Heart right ventricle (tissue), 16 donors: ENCODE data around the gene TRABD2B. TPM values are rescaled to one million over a fixed set of nuclear protein-coding genes. Genes with fewer than 3 reads are reported as not detected.

ENCODE experiments used
- ATAC-seq, 8 donors: fragments of 200-7000 bp; cut with Tn5 transposase; one replicate each; pipeline ENCODE4 v1.9.1; 2020; ENCODE audit warnings: mild to moderate bottlenecking in 8 of 8, moderate library complexity in 8 of 8, moderate number of reproducible peaks in 1 of 8
- DNase-seq, 2 donors: peaks; one replicate each; pipeline ENCODE4 v3.0.0-alpha.2; 2020
- H3K27ac ChIP-seq, 10 donors: fragments of 200-600 bp; sonication (generic) in 2 of 10; one replicate each; pipeline versions ENCODE4 v1.5.0 to v1.8.0; 2020 to 2022; ENCODE audit warnings: mild to moderate bottlenecking in 3 of 10
- H3K27me3 ChIP-seq, 7 donors: fragments of 200-600 bp; one replicate each; pipeline ENCODE4 v1.8.0; 2021 to 2022; ENCODE audit warnings: mild to moderate bottlenecking in 2 of 7
- H3K36me3 ChIP-seq, 9 donors: fragments of 200-600 bp; sonication (generic) in 1 of 9; one replicate each; pipeline versions ENCODE4 v1.5.0 to v1.8.0; 2020 to 2022; ENCODE audit warnings: mild to moderate bottlenecking in 2 of 9
- H3K4me1 ChIP-seq, 9 donors: fragments of 200-600 bp; sonication (generic) in 1 of 9; one replicate each; pipeline versions ENCODE4 v1.5.0 to v1.8.0; 2020 to 2022; ENCODE audit warnings: mild to moderate bottlenecking in 4 of 9
- H3K4me3 ChIP-seq, 10 donors: fragments of 200-600 bp; sonication (generic) in 2 of 10; one replicate each; pipeline versions ENCODE4 v1.5.0 to v1.8.0; 2020 to 2022; ENCODE audit warnings: mild to moderate bottlenecking in 7 of 10, moderate library complexity in 2 of 10
- H3K9me3 ChIP-seq, 11 donors: fragments of 200-600 bp in 10 of 11; sonication (generic) in 2 of 11; one replicate each; pipeline versions ENCODE4 v1.5.0 to v1.8.0; 2013 to 2022; ENCODE audit warnings: mild to moderate bottlenecking in 2 of 11, control low read depth in 1 of 11, moderate library complexity in 1 of 11
- CTCF ChIP-seq, 9 donors: fragments of 200-600 bp; sonication (generic) in 2 of 9; IDR thresholded peaks; one replicate each; pipeline versions ENCODE4 v1.5.0 to v1.8.0; 2021 to 2022; ENCODE audit warnings: antibody characterized with exemption in 9 of 9, mild to moderate bottlenecking in 5 of 9, moderate library complexity in 1 of 9
- WGBS, 2 donors: extraction: QIAGEN DNeasy Blood & Tissue Kit; methylation state at CpG; one replicate each; pipeline ENCODE4 v1.1.7; 2013; ENCODE audit warnings: inconsistent platforms in 1 of 2; 5-methylcytosine and 5-hydroxymethylcytosine counted together
- intact Hi-C, 10 donors: fragments of 100-400 bp; cut with DNase I; formaldehyde crosslinking; loops; one replicate each; pipeline versions ENCODE4 v1.11.1 to v1.14.2; 2022
- polyA plus RNA-seq, 2 donors: library from polyadenylated mRNA; stranded (reverse); fragments of 200-250 nt; gene quantifications; one replicate each; pipeline ENCODE4 v1.2.3, GENCODE V29; 2013
- total RNA-seq, 10 donors: library from RNA; stranded (reverse); fragmentation: NEBNext Ultra II Directional in 3 of 10; extraction: Animal tissue kit (Norgen Biotek cat#: 25700) in 3 of 10; gene quantifications; one replicate each; pipeline versions ENCODE4 v1.2.1 to v1.2.4, GENCODE V29; 2021 to 2023
- donor health status: Arrhythmogenic right ventricular cardiomyopathy.
- donor health status: ischemic (EF 13 %, LVEDD 7.1; RV severe dilation, severe dysfunction).
- donor health status: healthy with polysubstance abuse.
- donor health status: DM: no; HTN: yes; CAD: no.
- donor health status: DM: no; HTN: no; CAD: no.
- donor health status: ischemic (EF 25% LVEDD 6.9; RV normal size, moderate dysfunction).
- donor health status: ischemic (EF 25% LVEDD 5.7; RV mildly dilated, moderate dysfunction).
- donor health status: healthy.
- donor health status: DM: yes; HTN: yes; CAD: no.
- donor health status: Ischemic cardiomyopathy.
- donor health status: ischemic (EF 35%, LVEDD 5.7; RV mildly dilated, moderate dysfunction).
- donor health status: nonischemic (EF 11% LVEDD 7.7; RV severe dilation, severe dysfunction).
- donor health status: DM: yes; HTN: yes; CAD: no.
- donor health status: PGD.
- donor health status: ischemic (EF 29% LVEDD 5.4; RV normal size, mild dysfunction).
- donor health status: nonischemic (EF 23%, LVEDD 6.1; RV moderate dilation, normal function).

TRABD2B gene
- total and polyA plus RNA-seq, 12 donors = 0.21 to 1.1 (median 0.53) TPM

- intact Hi-C loops = no loop called here
- Histone ChIP-seq H3K4me3 (no peak overlapping the region), H3K9me3 (no peaks in the 10 kb centered on the region), H3K27me3 (peaks cover 0 to 4% (median 0%) of the 10 kb centered on the region in 7 donors), H3K27ac (no peak overlapping the region), H3K36me3 (no peaks in the 10 kb centered on the region), H3K4me1 (peaks cover 0 to 18% (median 2%) of the 10 kb centered on the region in 9 donors)
- ATAC-seq = no peak
- no peak for DNase-seq
- WGBS, 2 donors = 87 to 94% methylated on average over 9 of the region's 9 CpGs
- TF ChIP-seq CTCF (IDR thresholded peaks at IDR 0.05) = no peak
These were observed 177.7 kb downstream of the TRABD2B start for GRCh38 chr1:47819574-47819888.

GRCh38 chr1:47818682-47819573 lies 178.3 kb downstream of the TRABD2B start:
- no peaks in the 10 kb centered on the region for H3K9me3 ChIP-seq
- H3K27me3 ChIP-seq = peaks cover 0 to 4% (median 0%) of the 10 kb centered on the region in 7 donors
- TF ChIP-seq CTCF (IDR thresholded peaks at IDR 0.05) = no peak
- DNase-seq (no peak), ATAC-seq (no peak)
- H3K4me3 ChIP-seq = no peak overlapping the region
- intact Hi-C loops = no loop called here
- no peak overlapping the region for H3K27ac ChIP-seq
- WGBS, 2 donors = 82 to 84% methylated on average over 20 of the region's 20 CpGs
- H3K4me1 ChIP-seq = peaks cover 0 to 23% (median 7%) of the 10 kb centered on the region in 9 donors
- H3K36me3 ChIP-seq = no peaks in the 10 kb centered on the region

GRCh38 chr1:47817861-47818260 lies 179.3 kb downstream of the TRABD2B start:
- Histone ChIP-seq H3K4me1 (peaks cover 0 to 29% (median 7%) of the 10 kb centered on the region in 9 donors), H3K36me3 (no peaks in the 10 kb centered on the region), H3K27ac (no peak overlapping the region), H3K4me3 (no peak overlapping the region), H3K9me3 (no peaks in the 10 kb centered on the region), H3K27me3 (peaks cover 0 to 4% (median 0%) of the 10 kb centered on the region in 7 donors)
- TF ChIP-seq CTCF (IDR thresholded peaks at IDR 0.05) = no peak
- 92 to 97% methylated on average over 15 of the region's 15 CpGs for WGBS, 2 donors
- DNase-seq (no peak), ATAC-seq (no peak)
- intact Hi-C loops = no loop called here

GRCh38 chr1:47816325-47817071 lies 180.7 kb downstream of the TRABD2B start:
- H3K36me3 ChIP-seq = no peaks in the 10 kb centered on the region
- DNase-seq = no peak
- WGBS, 2 donors = 87 to 89% methylated on average over 5 of the region's 5 CpGs
- H3K9me3 ChIP-seq = no peaks in the 10 kb centered on the region
- H3K27ac ChIP-seq = no peak overlapping the region
- H3K4me3 ChIP-seq = no peak overlapping the region
- peaks cover 0 to 4% (median 0%) of the 10 kb centered on the region in 7 donors for H3K27me3 ChIP-seq
- no peak for ATAC-seq
- peaks cover 0 to 29% (median 7%) of the 10 kb centered on the region in 9 donors for H3K4me1 ChIP-seq
- no peak for TF ChIP-seq CTCF (IDR thresholded peaks at IDR 0.05)
- intact Hi-C loops = no loop called here
